Liver (tissue), 9 donors: ENCODE data around the gene SRXN1. TPM values are rescaled to one million over a fixed set of nuclear protein-coding genes. Genes with fewer than 3 reads are reported as not detected.
"Not testable (repeated sequence)": the region's sequence is repeated elsewhere in the genome, so short reads cannot be mapped to it uniquely, and the experiment has no call there.

ENCODE experiments used
- DNase-seq: peaks from one replicate; pipeline ENCODE4 v3.0.0-alpha.2; 2017; ENCODE audit warnings: low spot score
- H3K27ac ChIP-seq, 2 donors: one replicate each; pipeline ENCODE4 v1.7.0; 2013; ENCODE audit warnings: inconsistent platforms in 2 of 2, low read length in 2 of 2, control low read depth in 1 of 2, low read depth in 1 of 2, mild to moderate bottlenecking in 1 of 2
- H3K27me3 ChIP-seq, 4 donors: one replicate each; pipeline versions ENCODE4 v1.6.1 to v1.7.0; 2013; ENCODE audit warnings: low read length in 3 of 4, inconsistent platforms in 1 of 4, mild to moderate bottlenecking in 1 of 4, moderate library complexity in 1 of 4; ENCODE audit not compliant: control insufficient read depth in 4 of 4, insufficient read depth in 4 of 4
- H3K36me3 ChIP-seq, 4 donors: one replicate each; pipeline versions ENCODE4 v1.6.1 to v1.7.0; 2013; ENCODE audit warnings: low read length in 3 of 4, mild to moderate bottlenecking in 3 of 4, low read depth in 1 of 4, moderate library complexity in 1 of 4; ENCODE audit not compliant: control insufficient read depth in 4 of 4, insufficient read depth in 3 of 4
- H3K4me1 ChIP-seq, 4 donors: one replicate each; pipeline versions ENCODE4 v1.6.1 to v1.7.0; 2013; ENCODE audit warnings: low read length in 3 of 4, mild to moderate bottlenecking in 3 of 4, moderate library complexity in 1 of 4; ENCODE audit not compliant: control insufficient read depth in 4 of 4, insufficient read depth in 4 of 4
- H3K4me3 ChIP-seq, 3 donors: one replicate each; pipeline versions ENCODE4 v1.6.1 to v1.7.0; 2013; ENCODE audit warnings: low read length in 3 of 3, control low read depth in 1 of 3, low read depth in 1 of 3, mild to moderate bottlenecking in 1 of 3
- H3K9ac ChIP-seq, 2 donors: one replicate each; pipeline ENCODE4 v1.7.0; 2013; ENCODE audit warnings: low read length in 2 of 2, mild to moderate bottlenecking in 2 of 2, moderate library complexity in 2 of 2, control low read depth in 1 of 2, low read depth in 1 of 2
- H3K9me3 ChIP-seq, 4 donors: one replicate each; pipeline versions ENCODE4 v1.6.1 to v1.7.0; 2013; ENCODE audit warnings: low read length in 3 of 4; ENCODE audit not compliant: control insufficient read depth in 4 of 4
- EGR1 ChIP-seq, 2 donors: IDR thresholded peaks; 2 replicates each; pipeline ENCODE4 v1.6.1; 2016 to 2018; ENCODE audit warnings: antibody characterized with exemption in 2 of 2, low read depth in 2 of 2
- FOXA1 ChIP-seq: IDR thresholded peaks from 2 replicates; pipeline ENCODE4 v1.6.1; 2016; ENCODE audit warnings: antibody characterized with exemption
- FOXA2 ChIP-seq: IDR thresholded peaks from 2 replicates; pipeline ENCODE4 v1.6.1; 2016; ENCODE audit warnings: antibody characterized with exemption
- GABPA ChIP-seq, 2 donors: IDR thresholded peaks in 1 of 2; conservative IDR thresholded peaks in 1 of 2; 2 replicates each; pipeline ENCODE4 v1.6.1; 2016; ENCODE audit warnings: antibody characterized with exemption in 2 of 2, mild to moderate bottlenecking in 1 of 2, moderate library complexity in 1 of 2
- HNF4A ChIP-seq, 2 donors: conservative IDR thresholded peaks; 2 replicates each; pipeline ENCODE4 v1.6.1; 2016; ENCODE audit warnings: antibody characterized with exemption in 2 of 2, mild to moderate bottlenecking in 2 of 2
- HNF4G ChIP-seq: IDR thresholded peaks from 2 replicates; pipeline ENCODE4 v1.6.1; 2016; ENCODE audit warnings: antibody characterized with exemption
- JUND ChIP-seq, 2 donors: IDR thresholded peaks; 2 replicates each; pipeline ENCODE4 v1.6.1; 2016; ENCODE audit warnings: antibody characterized with exemption in 2 of 2
- MAX ChIP-seq: IDR thresholded peaks from 2 replicates; pipeline ENCODE4 v1.6.1; 2016; ENCODE audit warnings: antibody characterized with exemption
- NR2F2 ChIP-seq: IDR thresholded peaks from 2 replicates; pipeline ENCODE4 v1.6.1; 2016; ENCODE audit warnings: antibody characterized with exemption
- RAD21 ChIP-seq, 2 donors: IDR thresholded peaks; 2 replicates each; pipeline ENCODE4 v1.6.1; 2016; ENCODE audit warnings: antibody characterized with exemption in 2 of 2, mild to moderate bottlenecking in 2 of 2
- RXRA ChIP-seq, 2 donors: IDR thresholded peaks; 2 replicates each; pipeline ENCODE4 v1.6.1; 2017 to 2018; ENCODE audit warnings: antibody characterized with exemption in 2 of 2, mild to moderate bottlenecking in 1 of 2
- SP1 ChIP-seq: IDR thresholded peaks from 2 replicates; pipeline ENCODE4 v1.6.1; 2018; ENCODE audit warnings: antibody characterized with exemption, mild to moderate bottlenecking
- TAF1 ChIP-seq: conservative IDR thresholded peaks from 2 replicates; pipeline ENCODE4 v1.6.1; 2016; ENCODE audit warnings: antibody characterized with exemption, mild to moderate bottlenecking
- YY1 ChIP-seq: IDR thresholded peaks from 2 replicates; pipeline ENCODE4 v1.6.1; 2016; ENCODE audit warnings: antibody characterized with exemption, mild to moderate bottlenecking
- WGBS: extraction: QIAGEN DNeasy Blood & Tissue Kit; methylation state at CpG from one replicate; pipeline ENCODE4 v1.1.7; 2013; 5-methylcytosine and 5-hydroxymethylcytosine counted together
- polyA plus RNA-seq, 2 donors: library from polyadenylated mRNA; stranded (reverse) in 1 of 2; unstranded in 1 of 2; fragments of 200-250 nt in 1 of 2; fragments of >200 nt in 1 of 2; fragmentation: Nextera tagmentation in 1 of 2; extraction: Ambion mirVana in 1 of 2; gene quantifications; one replicate each; pipeline versions ENCODE4 v1.2.1 to v1.2.3, GENCODE V29; 2013 to 2015
- total RNA-seq, 2 donors: library from RNA; depleted of rRNA; stranded (reverse); fragments of >200 nt; gene quantifications; one replicate each; pipeline ENCODE4 v1.2.3, GENCODE V29; 2014
- TF ChIP-seq, protein P1 (sequence below): IDR thresholded peaks from 2 replicates; pipeline ENCODE4 v1.6.1; 2016; ENCODE audit warnings: antibody characterized with exemption, mild to moderate bottlenecking
- TF ChIP-seq, protein P2 (sequence below): fragments of 150-350 bp; IDR thresholded peaks from 2 replicates; pipeline ENCODE4 v1.5.1; 2017; ENCODE audit warnings: improper control_type of control experiment, low read depth, low read length; ENCODE audit not compliant: missing input control
- TF ChIP-seq, protein P3 (sequence below): IDR thresholded peaks from 2 replicates; pipeline ENCODE4 v1.6.1; 2016; ENCODE audit warnings: antibody characterized with exemption
- donor health status: healthy.
- donor health status: healthy.
- donor health status: healthy.
- donor health status: healthy.
- donor health status: healthy.

SRXN1 gene
- total and polyA plus RNA-seq, 4 donors: 14.3 to 60.2 (median 24.8) TPM

GRCh38 chr20:694496-694895 lies 41.5 kb upstream of the SRXN1 start:
- no peak overlapping the region for H3K9ac ChIP-seq
- no peak overlapping the region for H3K27ac ChIP-seq
- TF ChIP-seq MAX: no peak
- TF ChIP-seq, protein P1, sequence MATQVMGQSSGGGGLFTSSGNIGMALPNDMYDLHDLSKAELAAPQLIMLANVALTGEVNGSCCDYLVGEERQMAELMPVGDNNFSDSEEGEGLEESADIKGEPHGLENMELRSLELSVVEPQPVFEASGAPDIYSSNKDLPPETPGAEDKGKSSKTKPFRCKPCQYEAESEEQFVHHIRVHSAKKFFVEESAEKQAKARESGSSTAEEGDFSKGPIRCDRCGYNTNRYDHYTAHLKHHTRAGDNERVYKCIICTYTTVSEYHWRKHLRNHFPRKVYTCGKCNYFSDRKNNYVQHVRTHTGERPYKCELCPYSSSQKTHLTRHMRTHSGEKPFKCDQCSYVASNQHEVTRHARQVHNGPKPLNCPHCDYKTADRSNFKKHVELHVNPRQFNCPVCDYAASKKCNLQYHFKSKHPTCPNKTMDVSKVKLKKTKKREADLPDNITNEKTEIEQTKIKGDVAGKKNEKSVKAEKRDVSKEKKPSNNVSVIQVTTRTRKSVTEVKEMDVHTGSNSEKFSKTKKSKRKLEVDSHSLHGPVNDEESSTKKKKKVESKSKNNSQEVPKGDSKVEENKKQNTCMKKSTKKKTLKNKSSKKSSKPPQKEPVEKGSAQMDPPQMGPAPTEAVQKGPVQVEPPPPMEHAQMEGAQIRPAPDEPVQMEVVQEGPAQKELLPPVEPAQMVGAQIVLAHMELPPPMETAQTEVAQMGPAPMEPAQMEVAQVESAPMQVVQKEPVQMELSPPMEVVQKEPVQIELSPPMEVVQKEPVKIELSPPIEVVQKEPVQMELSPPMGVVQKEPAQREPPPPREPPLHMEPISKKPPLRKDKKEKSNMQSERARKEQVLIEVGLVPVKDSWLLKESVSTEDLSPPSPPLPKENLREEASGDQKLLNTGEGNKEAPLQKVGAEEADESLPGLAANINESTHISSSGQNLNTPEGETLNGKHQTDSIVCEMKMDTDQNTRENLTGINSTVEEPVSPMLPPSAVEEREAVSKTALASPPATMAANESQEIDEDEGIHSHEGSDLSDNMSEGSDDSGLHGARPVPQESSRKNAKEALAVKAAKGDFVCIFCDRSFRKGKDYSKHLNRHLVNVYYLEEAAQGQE: no peak
- TF ChIP-seq RXRA (IDR thresholded peaks at IDR 0.05): no peak
- no peak for TF ChIP-seq YY1
- no peak for TF ChIP-seq FOXA1
- TF ChIP-seq FOXA2: no peak
- TF ChIP-seq HNF4G: no peak
- TF ChIP-seq EGR1 (IDR thresholded peaks at IDR 0.05; ENCODE audit: low read depth in 2 of 2): no peak
- TF ChIP-seq NR2F2: no peak
- no peak for TF ChIP-seq GABPA (IDR thresholded peaks at IDR 0.05 in 1 of 2, conservative IDR thresholded peaks at IDR 0.05 in 1 of 2)
- TF ChIP-seq SP1: no peak
- no peak for TF ChIP-seq JUND (IDR thresholded peaks at IDR 0.05)
- TF ChIP-seq TAF1: no peak
- TF ChIP-seq, protein P2, sequence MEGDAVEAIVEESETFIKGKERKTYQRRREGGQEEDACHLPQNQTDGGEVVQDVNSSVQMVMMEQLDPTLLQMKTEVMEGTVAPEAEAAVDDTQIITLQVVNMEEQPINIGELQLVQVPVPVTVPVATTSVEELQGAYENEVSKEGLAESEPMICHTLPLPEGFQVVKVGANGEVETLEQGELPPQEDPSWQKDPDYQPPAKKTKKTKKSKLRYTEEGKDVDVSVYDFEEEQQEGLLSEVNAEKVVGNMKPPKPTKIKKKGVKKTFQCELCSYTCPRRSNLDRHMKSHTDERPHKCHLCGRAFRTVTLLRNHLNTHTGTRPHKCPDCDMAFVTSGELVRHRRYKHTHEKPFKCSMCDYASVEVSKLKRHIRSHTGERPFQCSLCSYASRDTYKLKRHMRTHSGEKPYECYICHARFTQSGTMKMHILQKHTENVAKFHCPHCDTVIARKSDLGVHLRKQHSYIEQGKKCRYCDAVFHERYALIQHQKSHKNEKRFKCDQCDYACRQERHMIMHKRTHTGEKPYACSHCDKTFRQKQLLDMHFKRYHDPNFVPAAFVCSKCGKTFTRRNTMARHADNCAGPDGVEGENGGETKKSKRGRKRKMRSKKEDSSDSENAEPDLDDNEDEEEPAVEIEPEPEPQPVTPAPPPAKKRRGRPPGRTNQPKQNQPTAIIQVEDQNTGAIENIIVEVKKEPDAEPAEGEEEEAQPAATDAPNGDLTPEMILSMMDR: no peak
- TF ChIP-seq, protein P3, sequence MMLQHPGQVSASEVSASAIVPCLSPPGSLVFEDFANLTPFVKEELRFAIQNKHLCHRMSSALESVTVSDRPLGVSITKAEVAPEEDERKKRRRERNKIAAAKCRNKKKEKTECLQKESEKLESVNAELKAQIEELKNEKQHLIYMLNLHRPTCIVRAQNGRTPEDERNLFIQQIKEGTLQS: no peak
- TF ChIP-seq HNF4A (conservative IDR thresholded peaks at IDR 0.05): no peak
- TF ChIP-seq RAD21 (IDR thresholded peaks at IDR 0.05): no peak
- H3K36me3 ChIP-seq: no peaks in the 10 kb centered on the region
- H3K4me3 ChIP-seq: no peak overlapping the region
- DNase-seq: no peak
- 75% methylated on average over 4 of the region's 4 CpGs for WGBS
- H3K9me3 ChIP-seq: no peaks in the 10 kb centered on the region
- H3K27me3 ChIP-seq: peaks cover 0 to 3% (median 0%) of the 10 kb centered on the region in 4 donors
- H3K4me1 ChIP-seq: peaks cover 0 to 3% (median 1%) of the 10 kb centered on the region in 4 donors

- not testable (repeated sequence) for H3K27ac ChIP-seq, H3K9ac ChIP-seq
- 93% methylated on average over 10 of the region's 10 CpGs for WGBS
Measured at GRCh38 chr20:693786-694185, 40.8 kb upstream of the SRXN1 start.

More at GRCh38 chr20:693786-694185, 40.8 kb upstream of the SRXN1 start:
- not testable (repeated sequence) for DNase-seq, H3K27me3 ChIP-seq, H3K9me3 ChIP-seq, H3K4me3 ChIP-seq, H3K36me3 ChIP-seq, H3K4me1 ChIP-seq
